Prostate gland (tissue), 2 donors: Measurements from ENCODE around the gene CSF2. TPM values are rescaled to one million over a fixed set of nuclear protein-coding genes. Genes with fewer than 3 reads are reported as not detected.

ENCODE experiments used
- DNase-seq: peaks from one replicate; pipeline ENCODE4 v3.0.0-alpha.2; 2019; ENCODE audit warnings: low spot score
- H3K27ac ChIP-seq, 2 donors: fragments of 200-600 bp; sonication (generic); 2 replicates each; pipeline ENCODE4 v1.5.1; 2017 to 2019
- H3K27me3 ChIP-seq: fragments of 200-600 bp; sonication (generic); replicated peaks from 2 replicates; pipeline ENCODE4 v1.5.1; 2019; ENCODE audit not compliant: insufficient read depth
- H3K36me3 ChIP-seq, 2 donors: fragments of 200-600 bp; sonication (generic); 1 replicate in 1 of 2; 2 replicates in 1 of 2; pipeline versions ENCODE4 v1.5.1 to v1.8.1; 2017 to 2019
- H3K4me1 ChIP-seq: fragments of 200-600 bp; sonication (generic); replicated peaks from 2 replicates; pipeline ENCODE4 v1.5.1; 2019
- H3K4me3 ChIP-seq, 2 donors: fragments of 200-600 bp; sonication (generic); 2 replicates each; pipeline ENCODE4 v1.5.1; 2017 to 2019
- H3K9me3 ChIP-seq: fragments of 200-600 bp; sonication (generic); 2 replicates; pipeline ENCODE4 v1.5.1; 2017
- CTCF ChIP-seq, 4 experiments: fragments of 200-600 bp in 2 of 4; fragments of 450-650 bp in 2 of 4; sonication (generic) in 2 of 4; IDR thresholded peaks; 1 replicate in 3 of 4; 2 replicates in 1 of 4; pipeline ENCODE4 v1.5.1; 2016 to 2019; ENCODE audit warnings: antibody characterized with exemption in 4 of 4, mild to moderate bottlenecking in 2 of 4, moderate library complexity in 2 of 4
- POLR2A ChIP-seq: fragments of 450-650 bp; IDR thresholded peaks from one replicate; pipeline ENCODE4 v1.6.1; 2016; ENCODE audit warnings: antibody characterized with exemption, mild to moderate bottlenecking
- POLR2AphosphoS5 ChIP-seq: sonication (generic); formaldehyde crosslinking; IDR thresholded peaks from one replicate; pipeline ENCODE4 v1.6.1; 2017; ENCODE audit warnings: antibody characterized with exemption
- WGBS: methylation state at CpG from one replicate; pipeline ENCODE4 v1.1.5; 2018; 5-methylcytosine and 5-hydroxymethylcytosine counted together
- intact Hi-C: fragments of 100-400 bp; cut with DNase I; formaldehyde crosslinking; loops from one replicate; pipeline ENCODE4 v1.14.2; 2022
- total RNA-seq, 2 donors: library from RNA; depleted of rRNA; stranded (reverse); fragments of >200 nt; gene quantifications; one replicate each; pipeline ENCODE4 v1.1.0, GENCODE V29; 2016

Gene CSF2
- total RNA-seq, 2 donors from 2014 or later: not detected

DNA sequence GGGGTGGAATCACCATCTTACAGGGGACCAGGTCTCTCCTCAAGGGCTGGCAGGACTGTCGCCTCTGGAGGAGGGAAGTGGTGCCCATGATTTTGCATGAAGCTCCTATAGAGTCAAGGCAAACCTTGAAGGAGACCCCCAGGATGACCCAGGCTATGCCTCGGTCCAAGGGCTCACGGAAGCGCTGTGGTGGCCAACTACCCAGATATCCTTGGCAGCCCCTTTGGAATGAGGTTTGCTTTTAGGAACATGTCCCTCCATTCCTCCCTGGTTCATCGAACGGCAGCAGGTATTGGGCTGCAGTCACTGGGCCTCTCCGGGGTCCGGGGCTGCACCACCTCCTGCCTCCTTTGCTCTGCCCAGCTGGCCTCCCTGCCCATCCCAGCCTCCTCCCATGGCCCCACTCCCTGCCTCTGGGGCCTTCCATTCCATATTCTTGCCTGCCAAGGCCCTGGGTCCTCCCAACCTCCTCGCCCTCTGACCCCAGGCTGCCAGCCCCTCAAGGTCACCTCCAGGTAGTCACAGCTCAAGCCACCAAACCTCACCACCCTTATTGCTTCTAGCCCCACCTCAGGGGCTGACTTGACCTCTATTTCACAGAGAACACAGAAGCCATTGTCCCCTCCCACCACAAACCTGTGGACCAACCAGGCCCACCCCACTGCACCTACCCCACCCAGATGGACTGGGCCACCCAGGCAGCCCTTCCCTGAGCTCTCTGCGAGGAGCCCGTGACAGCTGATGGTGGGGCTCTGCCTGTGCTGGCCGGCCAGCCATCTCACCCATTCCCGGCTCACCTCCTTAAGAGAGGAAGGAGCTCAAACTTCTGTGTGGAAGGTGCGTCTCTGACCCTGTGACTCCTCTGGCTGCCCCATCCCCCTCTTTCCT is 16.7 kb upstream of the CSF2 start:
- Histone ChIP-seq H3K27me3 (no peaks in the 10 kb centered on the region), H3K36me3 (no peaks in the 10 kb centered on the region), H3K27ac (no peak overlapping the region), H3K9me3 (no peaks in the 10 kb centered on the region), H3K4me1 (no peaks in the 10 kb centered on the region), H3K4me3 (no peak overlapping the region)
- TF ChIP-seq CTCF (IDR thresholded peaks at IDR 0.05) (no peak), POLR2A (no peak), POLR2AphosphoS5 (no peak)
- WGBS: 85% methylated on average over 14 of the region's 14 CpGs
- no peak for DNase-seq
- intact Hi-C loops: no loop called here

DNA sequence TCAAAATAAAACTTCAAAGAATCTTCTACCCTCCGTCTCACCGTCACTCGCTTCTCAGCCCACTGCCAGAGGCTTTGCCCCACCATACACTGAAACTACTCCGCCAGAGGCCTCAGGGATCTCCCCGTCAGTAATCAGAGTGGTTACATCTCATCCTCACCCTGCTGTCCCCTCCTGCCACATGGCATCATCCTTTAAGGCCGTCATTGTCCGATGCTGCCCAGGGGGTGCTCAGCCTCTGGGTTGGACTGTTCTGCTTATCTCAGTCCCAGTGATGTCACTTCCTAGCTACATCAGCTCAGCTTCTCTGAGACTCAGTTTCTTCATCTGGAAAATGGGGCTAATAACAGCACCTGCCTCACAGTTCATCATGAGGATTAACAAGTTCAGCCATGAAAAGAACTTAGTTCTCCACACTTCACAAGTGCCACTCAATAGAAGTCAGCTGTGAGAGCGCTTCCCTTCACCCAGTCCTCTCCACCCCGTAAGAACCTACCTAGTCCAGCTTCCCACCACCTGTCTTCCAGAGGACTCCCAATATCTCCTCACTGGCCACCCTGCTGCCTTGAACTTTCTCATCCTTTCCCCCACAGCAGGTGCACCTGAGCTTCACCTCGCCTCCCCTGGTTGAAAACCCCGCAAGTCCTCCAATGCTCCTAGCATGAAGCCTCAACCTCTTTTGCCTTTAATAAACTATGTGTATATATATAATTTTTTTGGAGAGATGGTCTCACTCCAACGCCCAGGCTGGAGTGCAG is 15.9 kb upstream of the CSF2 start:
- no peak for DNase-seq
- intact Hi-C loops: no loop called here
- 82% methylated on average over 12 of the region's 12 CpGs for WGBS
- no peak overlapping the region for H3K4me3 ChIP-seq
- H3K27ac ChIP-seq: no peak overlapping the region
- no peaks in the 10 kb centered on the region for H3K4me1 ChIP-seq
- no peaks in the 10 kb centered on the region for H3K27me3 ChIP-seq
- TF ChIP-seq POLR2A: no peak
- no peaks in the 10 kb centered on the region for H3K36me3 ChIP-seq
- no peaks in the 10 kb centered on the region for H3K9me3 ChIP-seq

DNA sequence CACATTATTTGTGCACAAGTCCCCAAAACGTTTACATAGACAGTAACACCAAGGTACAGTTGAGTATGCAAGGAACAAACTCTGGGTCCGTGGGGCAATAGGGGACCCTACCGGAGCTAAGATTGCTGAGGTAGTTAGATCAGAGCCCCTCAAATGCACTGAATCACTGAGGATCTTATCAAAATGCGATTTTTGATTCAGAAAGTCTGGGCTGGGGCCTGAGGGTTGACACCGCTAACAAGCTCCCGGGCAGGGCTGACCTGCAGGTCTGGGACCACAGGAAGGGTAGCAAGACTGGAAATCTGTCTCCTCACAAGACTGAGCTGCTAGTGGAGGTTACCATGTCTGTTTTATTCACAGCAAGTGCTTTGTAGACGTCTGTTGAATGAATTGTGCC is 14.9 kb upstream of the CSF2 start:
- Histone ChIP-seq H3K36me3 (no peaks in the 10 kb centered on the region), H3K4me3 (no peak overlapping the region), H3K27me3 (no peaks in the 10 kb centered on the region), H3K27ac (no peak overlapping the region), H3K4me1 (no peaks in the 10 kb centered on the region), H3K9me3 (no peaks in the 10 kb centered on the region)
- 90% methylated on average over 7 of the region's 7 CpGs for WGBS
- no peak for DNase-seq
- TF ChIP-seq POLR2AphosphoS5: no peak
- no peak for TF ChIP-seq POLR2A
- no peak for TF ChIP-seq CTCF (IDR thresholded peaks at IDR 0.05)
- intact Hi-C loops: no loop called here

DNA sequence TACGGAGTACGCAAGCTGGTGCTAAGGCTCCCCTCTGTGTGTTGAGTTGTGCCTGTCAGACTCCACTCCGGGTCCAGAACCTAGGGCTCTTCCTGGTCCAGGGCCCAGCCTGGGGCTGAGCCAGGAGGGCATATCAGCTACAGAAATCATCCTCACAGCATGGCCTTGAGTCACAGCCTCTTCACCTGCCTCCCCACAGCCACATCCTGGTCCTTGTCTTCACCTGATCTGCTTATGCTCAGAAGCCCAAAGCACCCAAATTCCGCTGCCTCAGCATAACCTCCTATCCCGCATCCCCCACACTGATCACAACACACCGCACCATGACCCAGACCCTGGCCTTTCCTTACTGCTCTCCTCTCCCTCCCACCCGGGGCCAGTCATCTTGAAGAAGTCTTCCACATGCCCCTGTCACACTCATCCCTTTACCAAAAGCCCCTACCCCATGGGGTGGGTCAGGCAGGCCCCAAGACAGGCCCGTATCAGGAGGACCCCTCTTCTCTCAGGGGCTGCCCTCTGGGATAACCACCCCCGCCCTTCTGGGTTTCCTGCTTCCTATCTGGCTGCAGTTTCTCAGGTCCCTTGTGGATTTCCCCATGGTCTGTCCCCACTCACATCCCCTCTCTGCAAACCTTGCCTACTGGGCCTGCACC is 14.4 kb upstream of the CSF2 start:
- TF ChIP-seq CTCF (IDR thresholded peaks at IDR 0.05) (no peak), POLR2AphosphoS5 (no peak), POLR2A (no peak)
- H3K27ac ChIP-seq: no peak overlapping the region
- no peaks in the 10 kb centered on the region for H3K9me3 ChIP-seq
- intact Hi-C loops: no loop called here
- H3K27me3 ChIP-seq: no peaks in the 10 kb centered on the region
- H3K36me3 ChIP-seq: no peaks in the 10 kb centered on the region
- 92% methylated on average over 8 of the region's 9 CpGs for WGBS
- no peak overlapping the region for H3K4me3 ChIP-seq
- no peak for DNase-seq
- no peaks in the 10 kb centered on the region for H3K4me1 ChIP-seq
